Adrenal gland (tissue), 12 donors: ENCODE results near the gene SPAG17. TPM values are rescaled to one million over a fixed set of nuclear protein-coding genes. Genes with fewer than 3 reads are reported as not detected.

Experiments used
- DNase-seq, 7 donors: peaks; one replicate each; pipeline ENCODE4 v3.0.0-alpha.2; 2019 to 2020
- H3K27ac ChIP-seq, 5 donors: fragments of 200-600 bp; sonication (generic) in 4 of 5; 1 replicate in 3 of 5; 2 replicates in 2 of 5; pipeline versions ENCODE4 v1.5.1 to v1.8.0; 2016 to 2020; ENCODE audit warnings: mild to moderate bottlenecking in 1 of 5
- H3K27me3 ChIP-seq: fragments of 200-600 bp; 2 replicates; pipeline ENCODE4 v1.8.0; 2021
- H3K36me3 ChIP-seq, 2 donors: fragments of 200-600 bp; replicated peaks in 1 of 2; 1 replicate in 1 of 2; 2 replicates in 1 of 2; pipeline versions ENCODE4 v1.5.1 to v1.8.0; 2018 to 2022
- H3K4me1 ChIP-seq, 2 donors: fragments of 200-600 bp; replicated peaks in 1 of 2; 1 replicate in 1 of 2; 2 replicates in 1 of 2; pipeline versions ENCODE4 v1.5.1 to v1.8.0; 2018 to 2021
- H3K4me3 ChIP-seq, 4 donors: fragments of 200-600 bp; sonication (generic) in 3 of 4; one replicate each; pipeline ENCODE4 v1.5.1; 2016 to 2018
- H3K9me3 ChIP-seq, 3 donors: fragments of 200-600 bp; sonication (generic) in 1 of 3; replicated peaks in 1 of 3; 1 replicate in 2 of 3; 2 replicates in 1 of 3; pipeline versions ENCODE4 v1.5.1 to v1.8.0; 2016 to 2021
- CTCF ChIP-seq, 6 experiments: fragments of 450-650 bp in 4 of 6; fragments of 200-600 bp in 2 of 6; sonication (generic) in 1 of 6; IDR thresholded peaks; 1 replicate in 5 of 6; 2 replicates in 1 of 6; pipeline versions ENCODE4 v1.5.1 to v1.8.0; 2016 to 2021; ENCODE audit warnings: antibody characterized with exemption in 6 of 6, mild to moderate bottlenecking in 2 of 6, moderate library complexity in 1 of 6
- POLR2A ChIP-seq, 2 donors: fragments of 450-650 bp; IDR thresholded peaks; one replicate each; pipeline ENCODE4 v1.6.1; 2017; ENCODE audit warnings: antibody characterized with exemption in 2 of 2, mild to moderate bottlenecking in 2 of 2, moderate library complexity in 1 of 2
- WGBS, 4 donors: extraction: QIAGEN DNeasy Blood & Tissue Kit in 2 of 4; methylation state at CpG; one replicate each; pipeline versions ENCODE4 v1.1.5 to v1.1.7; 2013 to 2017; 5-methylcytosine and 5-hydroxymethylcytosine counted together
- intact Hi-C, 2 donors: fragments of 100-400 bp; cut with DNase I; formaldehyde crosslinking; loops; one replicate each; pipeline versions ENCODE4 v1.14.1 to v1.15.0; 2022 to 2023
- polyA plus RNA-seq, 3 donors: library from polyadenylated mRNA; stranded (reverse); fragments of 200-250 nt in 2 of 3; fragments of 350-450 nt in 1 of 3; fragmentation: Illumina TruSeq in 1 of 3; extraction: RNeasy Lipid Tissue Mini Kit (QIAGEN cat#74804) in 1 of 3; gene quantifications; one replicate each; pipeline ENCODE4 v1.2.3, GENCODE V29; 2013 to 2014
- total RNA-seq, 9 donors: library from RNA; depleted of rRNA in 4 of 9; stranded (reverse); fragments of >200 nt in 4 of 9; fragments of 120-200 nt in 1 of 9; fragmentation: NEBNext Ultra II Directional in 1 of 9; extraction: Animal tissue kit (Norgen Biotek cat#: 25700) in 1 of 9; gene quantifications; one replicate each; pipeline versions ENCODE4 v1.1.0 to v1.2.4, GENCODE V29; 2013 to 2023
- donor health status: healthy with polysubstance abuse.
- donor health status: Bipolar disorder and iron deficiency.
- donor health status: DM: yes; HTN: yes; CAD: no.
- donor health status: DM: no; HTN: no; CAD: no.
- donor health status: DM: no; HTN: no; CAD: no.
- donor health status: DM: yes; HTN: yes; CAD: no.

Gene SPAG17
- total and polyA plus RNA-seq, 12 donors, result 0.07 to 2.2 (median 0.57) TPM; not detected in 1

GRCh38 chr1:118028267-118028666, 156.8 kb downstream of the SPAG17 start:
- H3K27ac ChIP-seq, result no peak overlapping the region
- no peak overlapping the region for H3K4me3 ChIP-seq
- no peaks in the 10 kb centered on the region for H3K36me3 ChIP-seq
- 43 to 69% (median 54%) methylated on average over 1 of the region's 1 CpG for WGBS, 4 donors
- no peaks in the 10 kb centered on the region for H3K27me3 ChIP-seq
- DNase-seq, result no peak
- intact Hi-C loops, result no loop called here
- H3K9me3 ChIP-seq, result no peaks in the 10 kb centered on the region
- TF ChIP-seq POLR2A (IDR thresholded peaks at IDR 0.05) (no peak), CTCF (IDR thresholded peaks at IDR 0.05) (no peak)
- H3K4me1 ChIP-seq, result no peaks in the 10 kb centered on the region

DNA sequence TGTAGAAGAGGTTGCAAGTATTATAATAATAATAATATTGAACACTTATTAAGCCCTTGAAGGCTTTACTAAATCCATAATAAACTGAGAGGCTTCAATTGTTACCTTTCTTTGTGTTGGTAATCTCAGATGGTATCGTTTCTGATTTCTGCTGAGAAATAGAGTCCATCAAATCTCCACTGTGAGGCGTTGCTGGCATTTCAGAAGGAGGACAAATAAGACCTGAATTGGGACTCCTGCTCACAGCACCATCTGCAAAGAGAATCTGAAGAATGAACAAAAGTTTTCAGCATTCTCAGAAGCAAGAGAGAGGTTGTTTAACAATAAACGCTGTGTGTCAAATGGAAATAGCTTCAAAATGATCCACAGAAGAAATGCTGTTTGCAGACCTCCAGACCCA, 161.8 kb downstream of the SPAG17 start:
- DNase-seq, result no peak
- Histone ChIP-seq H3K36me3 (no peaks in the 10 kb centered on the region), H3K9me3 (no peaks in the 10 kb centered on the region), H3K4me1 (no peaks in the 10 kb centered on the region), H3K4me3 (no peak overlapping the region), H3K27me3 (no peaks in the 10 kb centered on the region), H3K27ac (no peak overlapping the region)
- intact Hi-C loops, result no loop called here
- 63 to 71% (median 67%) methylated on average over 3 of the region's 3 CpGs for WGBS, 4 donors
- TF ChIP-seq CTCF (IDR thresholded peaks at IDR 0.05), result no peak
- no peak for TF ChIP-seq POLR2A (IDR thresholded peaks at IDR 0.05)

GRCh38 chr1:118021668-118022067, 163.4 kb downstream of the SPAG17 start:
- 61 to 69% (median 65%) methylated on average over 1 of the region's 1 CpG for WGBS, 4 donors
- Histone ChIP-seq H3K4me3 (no peak overlapping the region), H3K4me1 (no peaks in the 10 kb centered on the region), H3K9me3 (no peaks in the 10 kb centered on the region), H3K36me3 (no peaks in the 10 kb centered on the region), H3K27me3 (no peaks in the 10 kb centered on the region), H3K27ac (no peak overlapping the region)
- intact Hi-C loops, result no loop called here
- DNase-seq, result no peak
- TF ChIP-seq CTCF (IDR thresholded peaks at IDR 0.05) (no peak), POLR2A (IDR thresholded peaks at IDR 0.05) (no peak)

DNA sequence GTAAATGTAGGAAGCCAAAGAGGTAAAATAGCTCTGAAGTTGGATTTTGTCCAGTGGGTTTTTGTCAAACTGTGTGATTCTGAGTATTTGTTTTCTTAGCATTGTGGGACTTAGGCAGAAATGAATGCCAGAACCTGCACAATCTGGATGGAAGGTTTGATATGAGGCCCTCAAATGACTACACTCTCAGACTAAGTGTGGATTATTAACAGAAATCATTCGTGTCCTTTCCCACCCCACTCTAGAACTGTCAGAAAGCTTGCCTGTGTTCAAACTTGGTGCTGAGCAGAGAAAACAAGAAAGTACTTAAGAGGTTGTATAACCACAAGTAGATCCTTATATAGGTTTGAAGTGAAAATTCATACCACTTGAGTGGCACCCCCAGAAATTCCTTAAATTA, 167.0 kb downstream of the SPAG17 start:
- no peak overlapping the region for H3K27ac ChIP-seq
- intact Hi-C loops, result no loop called here
- WGBS, 4 donors, result 65 to 75% (median 72%) methylated on average over 1 of the region's 1 CpG
- TF ChIP-seq CTCF (IDR thresholded peaks at IDR 0.05) (no peak), POLR2A (IDR thresholded peaks at IDR 0.05) (no peak)
- H3K4me1 ChIP-seq, result no peaks in the 10 kb centered on the region
- H3K36me3 ChIP-seq, result no peaks in the 10 kb centered on the region
- no peak overlapping the region for H3K4me3 ChIP-seq
- H3K27me3 ChIP-seq, result no peaks in the 10 kb centered on the region
- no peak for DNase-seq
- no peaks in the 10 kb centered on the region for H3K9me3 ChIP-seq
